HEK293T (cell line): ENCODE results near the gene FITM2.
"Not testable (repeated sequence)": the region's sequence is repeated elsewhere in the genome, so short reads cannot be mapped to it uniquely, and the experiment has no call there.

ENCODE experiments used
- ARNT ChIP-seq: fragments of 450-650 bp; IDR thresholded peaks from 2 replicates; pipeline ENCODE4 v1.6.1; 2017; ENCODE audit warnings: mild to moderate bottlenecking
- BHLHE40 ChIP-seq: fragments of 450-650 bp; IDR thresholded peaks from 2 replicates; pipeline ENCODE4 v1.6.1; 2016; ENCODE audit warnings: mild to moderate bottlenecking, moderate library complexity, borderline replicate concordance
- FOXA1 ChIP-seq: fragments of 450-650 bp; IDR thresholded peaks from 2 replicates; pipeline ENCODE4 v1.6.1; 2016; ENCODE audit warnings: mild to moderate bottlenecking
- FOXK2 ChIP-seq: fragments of 450-650 bp; IDR thresholded peaks from 2 replicates; pipeline ENCODE4 v1.6.1; 2016; ENCODE audit warnings: mild to moderate bottlenecking
- FOXM1 ChIP-seq: fragments of 450-650 bp; IDR thresholded peaks from 2 replicates; pipeline ENCODE4 v1.6.1; 2017; ENCODE audit warnings: mild to moderate bottlenecking, borderline replicate concordance
- HDGF ChIP-seq: fragments of 450-650 bp; IDR thresholded peaks from 2 replicates; pipeline ENCODE4 v1.6.1; 2017; ENCODE audit warnings: antibody characterized with exemption, borderline replicate concordance
- LEF1 ChIP-seq: fragments of 450-650 bp; IDR thresholded peaks from 2 replicates; pipeline ENCODE4 v1.6.1; 2017; ENCODE audit warnings: mild to moderate bottlenecking, borderline replicate concordance
- PKNOX1 ChIP-seq: fragments of 450-650 bp; IDR thresholded peaks from 2 replicates; pipeline ENCODE4 v1.6.1; 2016
- SP1 ChIP-seq: fragments of 450-650 bp; IDR thresholded peaks from 2 replicates; pipeline ENCODE4 v1.6.1; 2017
- SUZ12 ChIP-seq: fragments of 450-650 bp; IDR thresholded peaks from 2 replicates; pipeline ENCODE4 v1.6.1; 2016; ENCODE audit warnings: mild to moderate bottlenecking
- TARDBP ChIP-seq: fragments of 450-650 bp; IDR thresholded peaks from 2 replicates; pipeline ENCODE4 v1.6.1; 2016
- ZNF384 ChIP-seq: fragments of 450-650 bp; IDR thresholded peaks from 2 replicates; pipeline ENCODE4 v1.6.1; 2016

- TF ChIP-seq ZNF384, FOXM1, SUZ12, SP1, BHLHE40, PKNOX1, FOXK2, ARNT, TARDBP, HDGF, LEF1, FOXA1: not testable (repeated sequence)
Observed at GRCh38 chr20:44345941-44346340, 34.9 kb upstream of the FITM2 start.
